ENCODE measurements around the gene RGMA. TPM values are rescaled to one million over a fixed set of nuclear protein-coding genes. Genes with fewer than 3 reads are reported as not detected.

Gene RGMA
- total and polyA plus RNA-seq, 2 experiments from 2014 or later, result 34.2 to 36.5 TPM

GRCh38 chr15:93020976-93021772 is 67.8 kb downstream of the RGMA start:
- ATAC-seq (no peak), DNase-seq (ENCODE audit: low spot score) (no peak)
- H3K36me3 ChIP-seq (ENCODE audit: insufficient read depth), result peaks cover 77% of the 10 kb centered on the region
- Mint-ChIP-seq H3K9me3 (no peaks in the 10 kb centered on the region), H3K27me3 (ENCODE audit: insufficient read depth, low read depth, poor library complexity) (peaks cover 8% of the 10 kb centered on the region), H3K36me3 (ENCODE audit: low read depth) (peaks cover 96% of the 10 kb centered on the region), H3K4me3 (no peak overlapping the region), H3K4me1 (no peaks in the 10 kb centered on the region), H3K27ac (no peak overlapping the region)
- H3K79me2 ChIP-seq (replicated peaks; ENCODE audit: insufficient read depth), result peaks cover 37% of the 10 kb centered on the region
- no peaks in the 10 kb centered on the region for H3K9me2 ChIP-seq (ENCODE audit: insufficient read depth)
- no peak overlapping the region for H3K4me3 ChIP-seq
- peaks cover 16% of the 10 kb centered on the region; the same call in 1 of the 2 replicates for H3F3A ChIP-seq (replicated peaks; ENCODE audit: low read depth)
- no peak overlapping the region for H3K27ac ChIP-seq (ENCODE audit: low read depth)
- no peaks in the 10 kb centered on the region for H3K4me1 ChIP-seq (ENCODE audit: insufficient read depth)
- H4K20me1 ChIP-seq (replicated peaks; ENCODE audit: insufficient read depth), result peaks cover 31% of the 10 kb centered on the region
- H3K4me2 ChIP-seq, result no peak overlapping the region
- TF ChIP-seq ETS1 (IDR thresholded peaks at IDR 0.05) (no peak), STAT1 (IDR thresholded peaks at IDR 0.05; ENCODE audit: unreplicated experiment) (no peak), EZH2 (IDR thresholded peaks at IDR 0.05; ENCODE audit: low read depth, unreplicated experiment) (no peak), ZNF462 (CRISPR knock-in tag; IDR thresholded peaks at IDR 0.05) (no peak), JUNB (IDR thresholded peaks at IDR 0.05; ENCODE audit: unreplicated experiment) (no peak), ZNF331 (CRISPR knock-in tag; IDR thresholded peaks at IDR 0.05; ENCODE audit: low read depth) (no peak)
- H2AFZ ChIP-seq, result no peak overlapping the region
- no peaks in the 10 kb centered on the region for H3K27me3 ChIP-seq (ENCODE audit: insufficient read depth)

Measured in GM23338 (cell line).